Astrocyte (in vitro differentiated cells and primary cell): Measurements from ENCODE around the gene ENTPD2. TPM values are rescaled to one million over a fixed set of nuclear protein-coding genes. Genes with fewer than 3 reads are reported as not detected.

ENCODE experiments used
- DNase-seq: peaks from one replicate; pipeline ENCODE4 v3.0.0-alpha.2; 2010; ENCODE audit warnings: low read depth
- FAIRE-seq: peaks from 2 replicates; lab custom pipeline; 2011; peaks lifted over from hg19 to GRCh38; lab: Jason Lieb, UNC
- H2AFZ ChIP-seq: 2 replicates; pipeline ENCODE4 v1.6.0; 2012; ENCODE audit warnings: low read depth, low read length, inconsistent platforms
- H3K27ac ChIP-seq: 2 replicates; pipeline ENCODE4 v1.5.1; 2011; ENCODE audit warnings: low read depth, low read length, inconsistent platforms
- H3K27me3 ChIP-seq: 2 replicates; pipeline ENCODE4 v1.6.0; 2011; ENCODE audit warnings: low read length, inconsistent platforms; ENCODE audit not compliant: insufficient read depth
- H3K36me3 ChIP-seq: 2 replicates; pipeline ENCODE4 v1.5.1; 2011; ENCODE audit warnings: low read length, inconsistent platforms; ENCODE audit not compliant: insufficient read depth
- H3K4me1 ChIP-seq: 2 replicates; pipeline ENCODE4 v1.5.1; 2011; ENCODE audit warnings: low read length, inconsistent platforms; ENCODE audit not compliant: insufficient read depth
- H3K4me2 ChIP-seq: 2 replicates; pipeline ENCODE4 v1.6.0; 2012; ENCODE audit warnings: low read length, inconsistent platforms
- H3K4me3 ChIP-seq: 2 replicates; pipeline ENCODE4 v1.5.1; 2011; ENCODE audit warnings: low read depth, mild to moderate bottlenecking, low read length, inconsistent platforms; ENCODE audit not compliant: insufficient read depth
- H3K79me2 ChIP-seq: 2 replicates; pipeline ENCODE4 v1.6.0; 2012; ENCODE audit warnings: mild to moderate bottlenecking, low read length, inconsistent platforms; ENCODE audit not compliant: insufficient read depth
- H3K9ac ChIP-seq: 2 replicates; pipeline ENCODE4 v1.6.0; 2012; ENCODE audit warnings: mild to moderate bottlenecking, low read length, inconsistent platforms
- H3K9me3 ChIP-seq: 2 replicates; pipeline ENCODE4 v1.5.1; 2012; ENCODE audit warnings: low read depth, mild to moderate bottlenecking, low read length, inconsistent platforms; ENCODE audit not compliant: insufficient read depth
- H4K20me1 ChIP-seq: 2 replicates; pipeline ENCODE4 v1.6.0; 2012; ENCODE audit warnings: low read length, inconsistent platforms; ENCODE audit not compliant: insufficient read depth
- H3K27ac Mint-ChIP-seq: one replicate; pipeline ENCODE4 v1.8.0; 2021; ENCODE audit warnings: mild to moderate bottlenecking, mixed read lengths; ENCODE audit not compliant: unreplicated experiment
- H3K27me3 Mint-ChIP-seq: one replicate; pipeline ENCODE4 v1.8.0; 2021; ENCODE audit warnings: low read depth, mixed read lengths; ENCODE audit not compliant: unreplicated experiment
- H3K36me3 Mint-ChIP-seq: one replicate; pipeline ENCODE4 v1.8.0; 2021; ENCODE audit warnings: low read depth, mixed read lengths; ENCODE audit not compliant: unreplicated experiment
- H3K4me1 Mint-ChIP-seq: one replicate; pipeline ENCODE4 v1.8.0; 2021; ENCODE audit warnings: low read depth, mixed read lengths; ENCODE audit not compliant: unreplicated experiment
- H3K4me3 Mint-ChIP-seq: one replicate; pipeline ENCODE4 v1.8.0; 2021; ENCODE audit warnings: mild to moderate bottlenecking, moderate library complexity, mixed read lengths; ENCODE audit not compliant: unreplicated experiment
- H3K9me3 Mint-ChIP-seq: one replicate; pipeline ENCODE4 v1.8.0; 2021; ENCODE audit warnings: mild to moderate bottlenecking, mixed read lengths; ENCODE audit not compliant: unreplicated experiment
- CTCF ChIP-seq: IDR thresholded peaks from 2 replicates; pipeline ENCODE4 v1.5.1; 2011; ENCODE audit warnings: low read depth, mild to moderate bottlenecking, inconsistent platforms, low read length, moderate library complexity; ENCODE audit not compliant: insufficient read depth
- EZH2 ChIP-seq: IDR thresholded peaks from 2 replicates; pipeline ENCODE4 v1.6.1; 2012; ENCODE audit warnings: mild to moderate bottlenecking, low read length, inconsistent platforms; ENCODE audit not compliant: insufficient read depth
- total RNA-seq: library from RNA; stranded (reverse); gene quantifications from 2 replicates; pipeline ENCODE4 v1.2.1, GENCODE V29; 2021

ENTPD2 gene
- total RNA-seq, 1 donor from 2014 or later, result 0.14 TPM

GRCh38 chr9:137062384-137062783 lies 8.5 kb upstream of the ENTPD2 start:
- Histone ChIP-seq H3K9ac (no peak overlapping the region), H3K9me3 (no peaks in the 10 kb centered on the region), H3K4me2 (no peak overlapping the region), H3K79me2 (no peaks in the 10 kb centered on the region), H3K36me3 (no peaks in the 10 kb centered on the region), H3K27ac (no peak overlapping the region), H4K20me1 (no peaks in the 10 kb centered on the region), H2AFZ (no peak overlapping the region), H3K27me3 (no peaks in the 10 kb centered on the region), H3K4me3 (no peak overlapping the region), H3K4me1 (no peaks in the 10 kb centered on the region)
- Mint-ChIP-seq H3K9me3 (no peaks in the 10 kb centered on the region), H3K27me3 (peaks cover 28% of the 10 kb centered on the region), H3K4me1 (no peaks in the 10 kb centered on the region), H3K4me3 (no peak overlapping the region), H3K36me3 (no peaks in the 10 kb centered on the region), H3K27ac (no peak overlapping the region)
- TF ChIP-seq EZH2, result no peak
- no peak for TF ChIP-seq CTCF
- DNase-seq (no peak), FAIRE-seq (no peak)

- H3K4me1 Mint-ChIP-seq, result no peaks in the 10 kb centered on the region
- H3K9me3 ChIP-seq, result no peaks in the 10 kb centered on the region
- no peaks in the 10 kb centered on the region for H3K36me3 ChIP-seq
- no peaks in the 10 kb centered on the region for H3K79me2 ChIP-seq
- no peak overlapping the region for H3K27ac Mint-ChIP-seq
- peaks cover 35% of the 10 kb centered on the region for H3K27me3 Mint-ChIP-seq
- H3K36me3 Mint-ChIP-seq, result no peaks in the 10 kb centered on the region
- H3K9me3 Mint-ChIP-seq, result no peaks in the 10 kb centered on the region
- no peaks in the 10 kb centered on the region for H4K20me1 ChIP-seq
- no peak overlapping the region for H3K27ac ChIP-seq
- no peak for TF ChIP-seq EZH2
- TF ChIP-seq CTCF, result no peak
- no peak overlapping the region for H2AFZ ChIP-seq
- no peak overlapping the region for H3K4me3 ChIP-seq
- no peak overlapping the region for H3K4me2 ChIP-seq
- peaks cover 3% of the 10 kb centered on the region for H3K27me3 ChIP-seq
- peaks cover 5% of the 10 kb centered on the region for H3K4me1 ChIP-seq
- DNase-seq, result no peak
- no peak overlapping the region for H3K4me3 Mint-ChIP-seq
- no peak overlapping the region for H3K9ac ChIP-seq
- FAIRE-seq, result no peak
These were observed 4.8 kb upstream of the ENTPD2 start for GRCh38 chr9:137058521-137059234.

- no peaks in the 10 kb centered on the region for H3K36me3 ChIP-seq
- no peak overlapping the region for H3K27ac ChIP-seq
- peaks cover 12% of the 10 kb centered on the region for H3K27me3 ChIP-seq
- H3K4me1 Mint-ChIP-seq, result no peaks in the 10 kb centered on the region
- H3K4me2 ChIP-seq, result no peak overlapping the region
- TF ChIP-seq EZH2 (no peak), CTCF (no peak)
- H3K9ac ChIP-seq, result no peak overlapping the region
- no peak for FAIRE-seq
- H3K4me3 ChIP-seq, result no peak overlapping the region
- no peaks in the 10 kb centered on the region for H3K36me3 Mint-ChIP-seq
- H3K4me1 ChIP-seq, result peaks cover 5% of the 10 kb centered on the region
- H3K27ac Mint-ChIP-seq, result no peak overlapping the region
- H4K20me1 ChIP-seq, result no peaks in the 10 kb centered on the region
- H3K27me3 Mint-ChIP-seq, result peaks cover 39% of the 10 kb centered on the region
- no peaks in the 10 kb centered on the region for H3K9me3 ChIP-seq
- no peak for DNase-seq
- H2AFZ ChIP-seq, result no peak overlapping the region
- no peaks in the 10 kb centered on the region for H3K9me3 Mint-ChIP-seq
- no peaks in the 10 kb centered on the region for H3K79me2 ChIP-seq
- no peak overlapping the region for H3K4me3 Mint-ChIP-seq
These were observed 3.7 kb upstream of the ENTPD2 start for GRCh38 chr9:137057545-137057944.
